Endothelial cell of umbilical vein (primary cell): ENCODE measurements around the gene BMX. TPM values are rescaled to one million over a fixed set of nuclear protein-coding genes. Genes with fewer than 3 reads are reported as not detected.

Source experiments
- BruUV-seq: library from RNA; stranded (reverse); fragments of 400-500 nt; replicated peaks from 2 replicates; lab custom pipeline; 2021; lab: Mats Ljungman, UMichigan
- CTCF ChIA-PET: fragments of 300-600, 350-600 bp; sonication (Branson Sonifier 250); formaldehyde crosslinking; loops from one replicate; lab custom pipeline; 2021; ENCODE audit warnings: antibody characterized with exemption, inconsistent platforms; lab: Charles Lee
- POLR2A ChIA-PET: fragments of 300-600, 350-600 bp; sonication (Branson Sonifier 250); formaldehyde crosslinking; loops from one replicate; lab custom pipeline; 2021; ENCODE audit warnings: antibody characterized with exemption, inconsistent platforms; lab: Charles Lee
- DNase-seq: peaks from one replicate; pipeline ENCODE4 v3.0.0-alpha.2; 2011; ENCODE audit warnings: low read depth, low spot score
- FAIRE-seq: peaks from 2 replicates; lab custom pipeline; 2011; peaks lifted over from hg19 to GRCh38; lab: Jason Lieb, UNC
- H2AFZ ChIP-seq: 2 replicates; pipeline ENCODE4 v1.6.0; 2012; ENCODE audit warnings: low read depth, low read length, control low read depth, inconsistent platforms
- H3K27ac ChIP-seq: 2 replicates; pipeline ENCODE4 v1.5.1; 2011; ENCODE audit warnings: low read depth, mild to moderate bottlenecking, control low read depth, low read length, moderate library complexity; ENCODE audit not compliant: insufficient read depth
- H3K27me3 ChIP-seq, 2 experiments: 2 replicates each; pipeline versions ENCODE4 v1.6.0 to v1.6.1; 2011; ENCODE audit warnings: low read length in 2 of 2, mixed read lengths in 1 of 2; ENCODE audit not compliant: control insufficient read depth in 2 of 2, insufficient read depth in 2 of 2
- H3K36me3 ChIP-seq, 2 experiments: 2 replicates in 1 of 2; 3 replicates in 1 of 2; pipeline ENCODE4 v1.5.1; 2011; ENCODE audit warnings: low read length in 2 of 2, mild to moderate bottlenecking in 1 of 2, moderate library complexity in 1 of 2; ENCODE audit not compliant: control insufficient read depth in 2 of 2, insufficient read depth in 2 of 2; ENCODE audit errors: extremely low read depth in 1 of 2
- H3K4me1 ChIP-seq: 3 replicates; pipeline ENCODE4 v1.5.1; 2011; ENCODE audit warnings: mild to moderate bottlenecking, low read length; ENCODE audit not compliant: control insufficient read depth, insufficient read depth; ENCODE audit errors: extremely low read depth
- H3K4me2 ChIP-seq: 2 replicates; pipeline ENCODE4 v1.6.1; 2011; ENCODE audit warnings: low read length, control low read depth, mixed read lengths; ENCODE audit not compliant: insufficient read depth
- H3K4me3 ChIP-seq, 3 experiments: fragments of 200-600 bp in 1 of 3; sonication (generic), shearing (Covaris generic) in 1 of 3; replicated peaks in 1 of 3; 2 replicates each; pipeline ENCODE4 v1.5.1; 2011 to 2016; ENCODE audit warnings: control low read depth in 3 of 3, low read length in 3 of 3, mild to moderate bottlenecking in 2 of 3, inconsistent platforms in 1 of 3, low read depth in 1 of 3, moderate library complexity in 1 of 3; ENCODE audit not compliant: insufficient read depth in 1 of 3
- H3K79me2 ChIP-seq: 2 replicates; pipeline ENCODE4 v1.6.0; 2012; ENCODE audit warnings: low read length, inconsistent platforms; ENCODE audit not compliant: control insufficient read depth, insufficient read depth
- H3K9ac ChIP-seq: replicated peaks from 2 replicates; pipeline ENCODE3; 2011; ENCODE audit warnings: low read length, control low read depth; ENCODE audit not compliant: insufficient read depth; ENCODE audit errors: extremely low read depth
- H3K9me1 ChIP-seq: replicated peaks from 3 replicates; pipeline ENCODE4 v1.6.0; 2011; ENCODE audit warnings: mild to moderate bottlenecking, low read length; ENCODE audit not compliant: control insufficient read depth, insufficient read depth; ENCODE audit errors: extremely low read depth
- H3K9me3 ChIP-seq: replicated peaks from 2 replicates; pipeline ENCODE4 v1.5.1; 2012; ENCODE audit warnings: low read length, inconsistent platforms; ENCODE audit not compliant: control insufficient read depth, insufficient read depth
- H4K20me1 ChIP-seq: replicated peaks from 2 replicates; pipeline ENCODE3; 2011; ENCODE audit warnings: mild to moderate bottlenecking, low read length; ENCODE audit not compliant: control insufficient read depth, insufficient read depth; ENCODE audit errors: extremely low read depth
- FOS ChIP-seq: IDR thresholded peaks from 2 replicates; pipeline ENCODE4 v1.6.1; 2011; ENCODE audit warnings: mild to moderate bottlenecking, low read length, moderate library complexity, borderline replicate concordance; ENCODE audit not compliant: insufficient read depth
- JUN ChIP-seq: IDR thresholded peaks from 2 replicates; pipeline ENCODE4 v1.6.1; 2011; ENCODE audit warnings: borderline replicate concordance, low read depth; ENCODE audit not compliant: insufficient read length, insufficient read depth
- MYC ChIP-seq: IDR thresholded peaks from one replicate; pipeline ENCODE4 v1.6.1; 2011; ENCODE audit warnings: mild to moderate bottlenecking, low read depth, low read length
- POLR2A ChIP-seq: IDR thresholded peaks from 2 replicates; pipeline ENCODE4 v1.6.1; 2012; ENCODE audit warnings: low read depth, mild to moderate bottlenecking, control low read depth, low read length
- POLR2AphosphoS5 ChIP-seq: IDR thresholded peaks from 2 replicates; pipeline ENCODE4 v1.6.1; 2012; ENCODE audit warnings: low read depth, mild to moderate bottlenecking, control low read depth, low read length, moderate library complexity; ENCODE audit not compliant: insufficient read depth
- dilution Hi-C: fragments of 300-500 bp; cut with MboI; formaldehyde crosslinking; loops from one replicate; pipeline ENCODE4 v1.15.0; 2019; ENCODE audit warnings: low sequenced_read_pairs; ENCODE audit not compliant: extremely low pct_ligation_motif_present
- intact Hi-C: fragments of 100-400 bp; cut with micrococcal nuclease; formaldehyde crosslinking; loops from one replicate; pipeline ENCODE4 v1.10.0; 2022
- polyA plus RNA-seq, 4 experiments: library from polyadenylated mRNA; depleted of rRNA in 3 of 4; stranded (reverse) in 3 of 4; unstranded in 1 of 4; fragments of >200 nt; gene quantifications; 2 replicates each; pipeline versions ENCODE4 v1.2.1 to v1.2.3, GENCODE V29; 2011 to 2012; ENCODE audit warnings: missing spikeins in 1 of 4
- total RNA-seq: library from RNA; stranded (reverse); gene quantifications from 2 replicates; pipeline ENCODE4 v1.2.3, GENCODE V29; 2021

Gene BMX
- total and polyA plus RNA-seq, 2 donors (not counting 3 experiments of a cell fraction or from before 2014, with no cell fraction given), result 49.8 to 105 TPM

GRCh38 chrX:15475021-15475420, 25.6 kb upstream of the BMX start:
- H3K27ac ChIP-seq, result peak overlapping the region; percentile 76
- POLR2A ChIA-PET, result no interaction called here
- DNase-seq (peak; percentile 68), FAIRE-seq (peak; percentile 85)
- H3K27me3 ChIP-seq, result no peaks in the 10 kb centered on the region
- H3K9me3 ChIP-seq, result no peaks in the 10 kb centered on the region
- no TSS peak for BruUV-seq
- peaks cover 0 to 5% of the 10 kb centered on the region in 2 experiments for H3K36me3 ChIP-seq
- peaks cover 27% of the 10 kb centered on the region for H3K79me2 ChIP-seq
- dilution Hi-C loops, result no loop called here
- no peak overlapping the region for H3K4me3 ChIP-seq
- no peak overlapping the region for H2AFZ ChIP-seq
- peak overlapping the region; percentile 48 for H3K9ac ChIP-seq
- H4K20me1 ChIP-seq, result no peaks in the 10 kb centered on the region
- CTCF ChIA-PET, result interaction anchor here (0.9 to 1.0 kb wide), 2 partner anchors 90 to 93 kb away, joined by 3 to 4 read pairs; no protein-coding TSS in a partner anchor
- intact Hi-C loops, result no loop called here
- peak overlapping the region; percentile 42 for H3K4me2 ChIP-seq
- peak; percentile 28 for TF ChIP-seq FOS
- TF ChIP-seq JUN, result no peak
- no peaks in the 10 kb centered on the region for H3K9me1 ChIP-seq
- peaks cover 19% of the 10 kb centered on the region for H3K4me1 ChIP-seq

GRCh38 chrX:15475486-15475885, 25.1 kb upstream of the BMX start:
- Histone ChIP-seq H3K4me2 (peak overlapping the region; percentile 42), H4K20me1 (no peaks in the 10 kb centered on the region), H3K27me3 (no peaks in the 10 kb centered on the region), H3K9ac (peak overlapping the region; percentile 48), H3K4me3 (no peak overlapping the region), H3K27ac (peak overlapping the region; percentile 76), H3K4me1 (peaks cover 19% of the 10 kb centered on the region), H3K36me3 (peaks cover 0 to 5% of the 10 kb centered on the region in 2 experiments), H2AFZ (no peak overlapping the region), H3K9me3 (no peaks in the 10 kb centered on the region), H3K79me2 (peaks cover 29% of the 10 kb centered on the region), H3K9me1 (no peaks in the 10 kb centered on the region)
- TF ChIP-seq MYC (no peak), POLR2A (no peak), POLR2AphosphoS5 (no peak)
- intact Hi-C loops, result no loop called here
- ChIA-PET CTCF (no interaction called here), POLR2A (no interaction called here)
- TSS peak; percentile 96 for BruUV-seq
- dilution Hi-C loops, result no loop called here
- FAIRE-seq (peak; percentile 61), DNase-seq (peak; percentile 41)
